NB4 (cell line): Measurements from ENCODE around the gene RIC1.

Source experiments
- MYC ChIP-seq: IDR thresholded peaks from 2 replicates; pipeline ENCODE4 v1.6.1; 2011; ENCODE audit warnings: low read depth, low read length
- POLR2A ChIP-seq: IDR thresholded peaks from 2 replicates; pipeline ENCODE4 v1.6.1; 2011; ENCODE audit warnings: mild to moderate bottlenecking; ENCODE audit not compliant: insufficient read length; ENCODE audit errors: extremely low read depth
- TF ChIP-seq, protein P1 (sequence below): IDR thresholded peaks from one replicate; pipeline ENCODE4 v1.5.1; 2012; ENCODE audit warnings: low read depth, low read length
- TF ChIP-seq, protein P2 (sequence below): IDR thresholded peaks from 2 replicates; pipeline ENCODE4 v1.6.1; 2011; ENCODE audit warnings: low read depth, low read length

DNA sequence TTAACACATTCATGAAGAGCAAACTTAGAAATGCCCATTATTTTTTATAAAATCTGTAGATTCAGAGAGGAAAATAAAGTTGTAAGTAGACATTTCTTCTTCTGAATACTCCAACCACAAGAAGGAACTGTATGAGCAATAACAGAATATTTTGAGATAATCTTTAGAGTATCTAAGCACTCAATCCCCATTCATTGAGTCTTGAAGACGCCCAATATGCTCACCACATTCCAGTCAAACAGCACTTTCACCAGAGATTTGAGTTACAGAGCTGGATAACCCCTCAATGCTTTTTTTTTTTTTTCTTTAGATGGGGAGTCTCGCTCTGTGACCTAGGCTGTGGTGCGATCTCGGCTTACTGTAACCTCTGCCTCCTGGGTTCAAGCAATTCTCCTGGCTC, 14.7 kb upstream of the RIC1 start:
- TF ChIP-seq POLR2A (no peak), MYC (no peak)
- TF ChIP-seq, protein P1, sequence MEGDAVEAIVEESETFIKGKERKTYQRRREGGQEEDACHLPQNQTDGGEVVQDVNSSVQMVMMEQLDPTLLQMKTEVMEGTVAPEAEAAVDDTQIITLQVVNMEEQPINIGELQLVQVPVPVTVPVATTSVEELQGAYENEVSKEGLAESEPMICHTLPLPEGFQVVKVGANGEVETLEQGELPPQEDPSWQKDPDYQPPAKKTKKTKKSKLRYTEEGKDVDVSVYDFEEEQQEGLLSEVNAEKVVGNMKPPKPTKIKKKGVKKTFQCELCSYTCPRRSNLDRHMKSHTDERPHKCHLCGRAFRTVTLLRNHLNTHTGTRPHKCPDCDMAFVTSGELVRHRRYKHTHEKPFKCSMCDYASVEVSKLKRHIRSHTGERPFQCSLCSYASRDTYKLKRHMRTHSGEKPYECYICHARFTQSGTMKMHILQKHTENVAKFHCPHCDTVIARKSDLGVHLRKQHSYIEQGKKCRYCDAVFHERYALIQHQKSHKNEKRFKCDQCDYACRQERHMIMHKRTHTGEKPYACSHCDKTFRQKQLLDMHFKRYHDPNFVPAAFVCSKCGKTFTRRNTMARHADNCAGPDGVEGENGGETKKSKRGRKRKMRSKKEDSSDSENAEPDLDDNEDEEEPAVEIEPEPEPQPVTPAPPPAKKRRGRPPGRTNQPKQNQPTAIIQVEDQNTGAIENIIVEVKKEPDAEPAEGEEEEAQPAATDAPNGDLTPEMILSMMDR: no peak
- TF ChIP-seq, protein P2, sequence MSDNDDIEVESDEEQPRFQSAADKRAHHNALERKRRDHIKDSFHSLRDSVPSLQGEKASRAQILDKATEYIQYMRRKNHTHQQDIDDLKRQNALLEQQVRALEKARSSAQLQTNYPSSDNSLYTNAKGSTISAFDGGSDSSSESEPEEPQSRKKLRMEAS: no peak
